NCI-H82 treated with DMSO at 0.1 percent for 48 hours (cell line): Measurements from ENCODE around the gene MGLL.

Source experiments
- DNase-seq: peaks from one replicate; lab custom pipeline; 2025; ENCODE audit not compliant: unreplicated experiment; lab: John Stamatoyannopoulos, UW

MGLL gene

GRCh38 chr3:127775398-127776109 lies 46.8 kb downstream of the MGLL start:
- no peak for DNase-seq

- no peak for DNase-seq
Observed at GRCh38 chr3:127774647-127775046, 47.7 kb downstream of the MGLL start.

GRCh38 chr3:127773752-127774395 lies 48.4 kb downstream of the MGLL start:
- no peak for DNase-seq

GRCh38 chr3:127772827-127773751 lies 49.2 kb downstream of the MGLL start:
- no peak for DNase-seq

- no peak for DNase-seq
Observed at GRCh38 chr3:127772273-127772672, 50.0 kb downstream of the MGLL start.

- DNase-seq, result no peak
Observed at GRCh38 chr3:127771746-127772145, 50.6 kb downstream of the MGLL start.

GRCh38 chr3:127770671-127771355 lies 51.5 kb downstream of the MGLL start:
- no peak for DNase-seq

GRCh38 chr3:127769284-127770081 lies 52.8 kb downstream of the MGLL start:
- DNase-seq, result no peak

GRCh38 chr3:127768346-127769008 lies 53.8 kb downstream of the MGLL start:
- no peak for DNase-seq

GRCh38 chr3:127767126-127767525 lies 55.2 kb downstream of the MGLL start:
- no peak for DNase-seq

GRCh38 chr3:127765735-127766134 lies 56.6 kb downstream of the MGLL start:
- no peak for DNase-seq

GRCh38 chr3:127764841-127765362 lies 57.4 kb downstream of the MGLL start:
- no peak for DNase-seq

- no peak for DNase-seq
Observed at GRCh38 chr3:127764301-127764700, 58.0 kb downstream of the MGLL start.

GRCh38 chr3:127763816-127764215 lies 58.5 kb downstream of the MGLL start:
- no peak for DNase-seq

GRCh38 chr3:127763337-127763736 lies 59.0 kb downstream of the MGLL start:
- no peak for DNase-seq

- DNase-seq, result no peak
Observed at GRCh38 chr3:127762787-127763105, 59.6 kb downstream of the MGLL start.

- DNase-seq, result no peak
Observed at GRCh38 chr3:127762077-127762786, 60.1 kb downstream of the MGLL start.

GRCh38 chr3:127761441-127761801 lies 60.9 kb downstream of the MGLL start:
- DNase-seq, result no peak

GRCh38 chr3:127760791-127761440 lies 61.4 kb downstream of the MGLL start:
- no peak for DNase-seq
